Endothelial cell of umbilical vein (primary cell): ENCODE data around the gene METTL9. TPM values are rescaled to one million over a fixed set of nuclear protein-coding genes. Genes with fewer than 3 reads are reported as not detected.

Experiments used
- BruUV-seq: library from RNA; stranded (reverse); fragments of 400-500 nt; replicated peaks from 2 replicates; lab custom pipeline; 2021; lab: Mats Ljungman, UMichigan
- CTCF ChIA-PET: fragments of 300-600, 350-600 bp; sonication (Branson Sonifier 250); formaldehyde crosslinking; loops from one replicate; lab custom pipeline; 2021; ENCODE audit warnings: antibody characterized with exemption, inconsistent platforms; lab: Charles Lee
- POLR2A ChIA-PET: fragments of 300-600, 350-600 bp; sonication (Branson Sonifier 250); formaldehyde crosslinking; loops from one replicate; lab custom pipeline; 2021; ENCODE audit warnings: antibody characterized with exemption, inconsistent platforms; lab: Charles Lee
- DNase-seq: peaks from one replicate; pipeline ENCODE4 v3.0.0-alpha.2; 2011; ENCODE audit warnings: low read depth, low spot score
- FAIRE-seq: peaks from 2 replicates; lab custom pipeline; 2011; peaks lifted over from hg19 to GRCh38; lab: Jason Lieb, UNC
- H2AFZ ChIP-seq: 2 replicates; pipeline ENCODE4 v1.6.0; 2012; ENCODE audit warnings: low read depth, low read length, control low read depth, inconsistent platforms
- H3K27ac ChIP-seq: 2 replicates; pipeline ENCODE4 v1.5.1; 2011; ENCODE audit warnings: low read depth, mild to moderate bottlenecking, control low read depth, low read length, moderate library complexity; ENCODE audit not compliant: insufficient read depth
- H3K27me3 ChIP-seq, 2 experiments: 2 replicates each; pipeline versions ENCODE4 v1.6.0 to v1.6.1; 2011; ENCODE audit warnings: low read length in 2 of 2, mixed read lengths in 1 of 2; ENCODE audit not compliant: control insufficient read depth in 2 of 2, insufficient read depth in 2 of 2
- H3K36me3 ChIP-seq, 2 experiments: 2 replicates in 1 of 2; 3 replicates in 1 of 2; pipeline ENCODE4 v1.5.1; 2011; ENCODE audit warnings: low read length in 2 of 2, mild to moderate bottlenecking in 1 of 2, moderate library complexity in 1 of 2; ENCODE audit not compliant: control insufficient read depth in 2 of 2, insufficient read depth in 2 of 2; ENCODE audit errors: extremely low read depth in 1 of 2
- H3K4me1 ChIP-seq: 3 replicates; pipeline ENCODE4 v1.5.1; 2011; ENCODE audit warnings: mild to moderate bottlenecking, low read length; ENCODE audit not compliant: control insufficient read depth, insufficient read depth; ENCODE audit errors: extremely low read depth
- H3K4me2 ChIP-seq: 2 replicates; pipeline ENCODE4 v1.6.1; 2011; ENCODE audit warnings: low read length, control low read depth, mixed read lengths; ENCODE audit not compliant: insufficient read depth
- H3K4me3 ChIP-seq, 3 experiments: fragments of 200-600 bp in 1 of 3; sonication (generic), shearing (Covaris generic) in 1 of 3; replicated peaks in 1 of 3; 2 replicates each; pipeline ENCODE4 v1.5.1; 2011 to 2016; ENCODE audit warnings: control low read depth in 3 of 3, low read length in 3 of 3, mild to moderate bottlenecking in 2 of 3, inconsistent platforms in 1 of 3, low read depth in 1 of 3, moderate library complexity in 1 of 3; ENCODE audit not compliant: insufficient read depth in 1 of 3
- H3K79me2 ChIP-seq: 2 replicates; pipeline ENCODE4 v1.6.0; 2012; ENCODE audit warnings: low read length, inconsistent platforms; ENCODE audit not compliant: control insufficient read depth, insufficient read depth
- H3K9ac ChIP-seq: replicated peaks from 2 replicates; pipeline ENCODE3; 2011; ENCODE audit warnings: low read length, control low read depth; ENCODE audit not compliant: insufficient read depth; ENCODE audit errors: extremely low read depth
- H3K9me1 ChIP-seq: replicated peaks from 3 replicates; pipeline ENCODE4 v1.6.0; 2011; ENCODE audit warnings: mild to moderate bottlenecking, low read length; ENCODE audit not compliant: control insufficient read depth, insufficient read depth; ENCODE audit errors: extremely low read depth
- H3K9me3 ChIP-seq: replicated peaks from 2 replicates; pipeline ENCODE4 v1.5.1; 2012; ENCODE audit warnings: low read length, inconsistent platforms; ENCODE audit not compliant: control insufficient read depth, insufficient read depth
- H4K20me1 ChIP-seq: replicated peaks from 2 replicates; pipeline ENCODE3; 2011; ENCODE audit warnings: mild to moderate bottlenecking, low read length; ENCODE audit not compliant: control insufficient read depth, insufficient read depth; ENCODE audit errors: extremely low read depth
- EZH2 ChIP-seq: IDR thresholded peaks from 2 replicates; pipeline ENCODE4 v1.6.1; 2012; ENCODE audit warnings: borderline replicate concordance, low read depth, mild to moderate bottlenecking, moderate library complexity, low read length, inconsistent platforms; ENCODE audit not compliant: severe bottlenecking
- FOS ChIP-seq: IDR thresholded peaks from 2 replicates; pipeline ENCODE4 v1.6.1; 2011; ENCODE audit warnings: mild to moderate bottlenecking, low read length, moderate library complexity, borderline replicate concordance; ENCODE audit not compliant: insufficient read depth
- GATA2 ChIP-seq: IDR thresholded peaks from 2 replicates; pipeline ENCODE4 v1.7.0; 2011; ENCODE audit warnings: low read depth, mild to moderate bottlenecking, moderate library complexity, mixed read lengths, low read length; ENCODE audit not compliant: insufficient read length, insufficient read depth
- JUN ChIP-seq: IDR thresholded peaks from 2 replicates; pipeline ENCODE4 v1.6.1; 2011; ENCODE audit warnings: borderline replicate concordance, low read depth; ENCODE audit not compliant: insufficient read length, insufficient read depth
- MYC ChIP-seq: IDR thresholded peaks from one replicate; pipeline ENCODE4 v1.6.1; 2011; ENCODE audit warnings: mild to moderate bottlenecking, low read depth, low read length
- POLR2A ChIP-seq: IDR thresholded peaks from 2 replicates; pipeline ENCODE4 v1.6.1; 2012; ENCODE audit warnings: low read depth, mild to moderate bottlenecking, control low read depth, low read length
- POLR2AphosphoS5 ChIP-seq: IDR thresholded peaks from 2 replicates; pipeline ENCODE4 v1.6.1; 2012; ENCODE audit warnings: low read depth, mild to moderate bottlenecking, control low read depth, low read length, moderate library complexity; ENCODE audit not compliant: insufficient read depth
- dilution Hi-C: fragments of 300-500 bp; cut with MboI; formaldehyde crosslinking; loops from one replicate; pipeline ENCODE4 v1.15.0; 2019; ENCODE audit warnings: low sequenced_read_pairs; ENCODE audit not compliant: extremely low pct_ligation_motif_present
- intact Hi-C: fragments of 100-400 bp; cut with micrococcal nuclease; formaldehyde crosslinking; loops from one replicate; pipeline ENCODE4 v1.10.0; 2022
- polyA plus RNA-seq, 4 experiments: library from polyadenylated mRNA; depleted of rRNA in 3 of 4; stranded (reverse) in 3 of 4; unstranded in 1 of 4; fragments of >200 nt; gene quantifications; 2 replicates each; pipeline versions ENCODE4 v1.2.1 to v1.2.3, GENCODE V29; 2011 to 2012; ENCODE audit warnings: missing spikeins in 1 of 4
- total RNA-seq: library from RNA; stranded (reverse); gene quantifications from 2 replicates; pipeline ENCODE4 v1.2.3, GENCODE V29; 2021
- TF ChIP-seq, protein P1 (sequence below), 2 donors: IDR thresholded peaks; 1 replicate in 1 of 2; 2 replicates in 1 of 2; pipeline ENCODE4 v1.5.1; 2011; ENCODE audit warnings: low read length in 2 of 2, mild to moderate bottlenecking in 2 of 2, moderate library complexity in 2 of 2, control low read depth in 1 of 2, inconsistent platforms in 1 of 2, low read depth in 1 of 2; ENCODE audit not compliant: insufficient read depth in 1 of 2; ENCODE audit errors: extremely low read depth in 1 of 2
- TF ChIP-seq, protein P2 (sequence below): IDR thresholded peaks from 2 replicates; pipeline ENCODE4 v1.6.1; 2011; ENCODE audit not compliant: insufficient read depth, insufficient read length

Gene METTL9
- total and polyA plus RNA-seq, 2 donors (not counting 3 experiments of a cell fraction or from before 2014, with no cell fraction given) = 53.8 to 121 TPM

DNA sequence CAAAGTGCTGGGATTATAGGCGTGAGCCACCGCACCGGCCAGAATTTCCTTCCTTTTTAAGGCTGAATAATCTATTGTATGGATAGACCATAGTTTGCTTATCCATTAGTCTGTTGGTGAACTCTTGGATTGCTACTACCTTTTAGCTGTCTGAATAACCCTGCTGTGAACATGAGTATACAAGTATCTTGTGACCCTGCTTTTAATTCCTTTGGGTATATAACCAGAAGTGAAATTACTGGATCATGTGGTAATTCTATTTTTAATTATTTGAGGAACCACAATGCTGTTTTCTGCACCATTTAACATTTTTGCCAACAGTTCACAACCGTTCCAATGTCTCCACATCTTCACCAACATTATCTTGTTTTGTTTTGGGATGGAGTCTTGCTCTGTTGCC, 59.7 kb downstream of the METTL9 start:
- TF ChIP-seq EZH2 (no peak), FOS (no peak), GATA2 (no peak), POLR2A (no peak), JUN (no peak), POLR2AphosphoS5 (no peak), MYC (no peak)
- TF ChIP-seq, protein P1, sequence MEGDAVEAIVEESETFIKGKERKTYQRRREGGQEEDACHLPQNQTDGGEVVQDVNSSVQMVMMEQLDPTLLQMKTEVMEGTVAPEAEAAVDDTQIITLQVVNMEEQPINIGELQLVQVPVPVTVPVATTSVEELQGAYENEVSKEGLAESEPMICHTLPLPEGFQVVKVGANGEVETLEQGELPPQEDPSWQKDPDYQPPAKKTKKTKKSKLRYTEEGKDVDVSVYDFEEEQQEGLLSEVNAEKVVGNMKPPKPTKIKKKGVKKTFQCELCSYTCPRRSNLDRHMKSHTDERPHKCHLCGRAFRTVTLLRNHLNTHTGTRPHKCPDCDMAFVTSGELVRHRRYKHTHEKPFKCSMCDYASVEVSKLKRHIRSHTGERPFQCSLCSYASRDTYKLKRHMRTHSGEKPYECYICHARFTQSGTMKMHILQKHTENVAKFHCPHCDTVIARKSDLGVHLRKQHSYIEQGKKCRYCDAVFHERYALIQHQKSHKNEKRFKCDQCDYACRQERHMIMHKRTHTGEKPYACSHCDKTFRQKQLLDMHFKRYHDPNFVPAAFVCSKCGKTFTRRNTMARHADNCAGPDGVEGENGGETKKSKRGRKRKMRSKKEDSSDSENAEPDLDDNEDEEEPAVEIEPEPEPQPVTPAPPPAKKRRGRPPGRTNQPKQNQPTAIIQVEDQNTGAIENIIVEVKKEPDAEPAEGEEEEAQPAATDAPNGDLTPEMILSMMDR (IDR thresholded peaks at IDR 0.05; ENCODE audit: extremely low read depth in 1 of 2, insufficient read depth in 1 of 2, low read depth in 1 of 2, low read length in 2 of 2) = no peak
- TF ChIP-seq, protein P2, sequence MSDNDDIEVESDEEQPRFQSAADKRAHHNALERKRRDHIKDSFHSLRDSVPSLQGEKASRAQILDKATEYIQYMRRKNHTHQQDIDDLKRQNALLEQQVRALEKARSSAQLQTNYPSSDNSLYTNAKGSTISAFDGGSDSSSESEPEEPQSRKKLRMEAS = no peak
- no peak for FAIRE-seq
- Histone ChIP-seq H3K79me2 (no peaks in the 10 kb centered on the region), H3K9me3 (no peaks in the 10 kb centered on the region), H3K27me3 (peaks cover 4 to 6% of the 10 kb centered on the region in 2 experiments), H3K36me3 (peaks cover 2% of the 10 kb centered on the region in 2 experiments), H3K27ac (no peak overlapping the region), H4K20me1 (no peaks in the 10 kb centered on the region), H3K9me1 (no peaks in the 10 kb centered on the region), H3K4me1 (peaks cover 6% of the 10 kb centered on the region), H3K9ac (no peak overlapping the region), H3K4me2 (no peak overlapping the region), H2AFZ (no peak overlapping the region), H3K4me3 (no peak overlapping the region)
- dilution Hi-C loops = no loop called here
- CTCF ChIA-PET = no interaction called here
- POLR2A ChIA-PET = no interaction called here
- DNase-seq = no peak
- intact Hi-C loops = no loop called here
- no TSS peak for BruUV-seq
